SW480 (cell line): ENCODE measurements around the gene NOXO1.
A peak's percentile ranks its signal among the peaks of the same experiment; 100 is the strongest.
"Not testable (repeated sequence)": the region's sequence is repeated elsewhere in the genome, so short reads cannot be mapped to it uniquely, and the experiment has no call there.

ENCODE experiments used
- DNase-seq: peaks from one replicate; pipeline ENCODE4 v3.0.0-alpha.2; 2016; ENCODE audit warnings: low spot score

NOXO1 gene

GRCh38 chr16:1941162-1942046 is 39.9 kb downstream of the NOXO1 start:
- peak; percentile 78 for DNase-seq

- peak; percentile 60 for DNase-seq
Observed at GRCh38 chr16:1940273-1941161, 40.8 kb downstream of the NOXO1 start.

- DNase-seq = not testable (repeated sequence)
Observed at GRCh38 chr16:1939833-1940232, 41.4 kb downstream of the NOXO1 start.

GRCh38 chr16:1938910-1939309 is 42.4 kb downstream of the NOXO1 start:
- DNase-seq = no peak

GRCh38 chr16:1938316-1938715 is 43.0 kb downstream of the NOXO1 start:
- no peak for DNase-seq

- DNase-seq = no peak
Observed at GRCh38 chr16:1936945-1937479, 44.3 kb downstream of the NOXO1 start.

- no peak for DNase-seq
Observed at GRCh38 chr16:1933097-1933661, 48.1 kb downstream of the NOXO1 start.

- DNase-seq = peak; percentile 47
Observed at GRCh38 chr16:1932050-1933028, 48.9 kb downstream of the NOXO1 start.

- no peak for DNase-seq
Observed at GRCh38 chr16:1930338-1930720, 50.9 kb downstream of the NOXO1 start.

GRCh38 chr16:1929578-1930337 is 51.5 kb downstream of the NOXO1 start:
- peak; percentile 66 for DNase-seq

GRCh38 chr16:1929105-1929504 is 52.2 kb downstream of the NOXO1 start:
- no peak for DNase-seq
